ENCODE data around the gene ITPR1.
"Not testable (repeated sequence)": the region's sequence is repeated elsewhere in the genome, so short reads cannot be mapped to it uniquely, and the experiment has no call there.

Gene ITPR1

GRCh38 chr3:4574426-4574965, 81.3 kb downstream of the ITPR1 start:
- no peak for DNase-seq

DNA sequence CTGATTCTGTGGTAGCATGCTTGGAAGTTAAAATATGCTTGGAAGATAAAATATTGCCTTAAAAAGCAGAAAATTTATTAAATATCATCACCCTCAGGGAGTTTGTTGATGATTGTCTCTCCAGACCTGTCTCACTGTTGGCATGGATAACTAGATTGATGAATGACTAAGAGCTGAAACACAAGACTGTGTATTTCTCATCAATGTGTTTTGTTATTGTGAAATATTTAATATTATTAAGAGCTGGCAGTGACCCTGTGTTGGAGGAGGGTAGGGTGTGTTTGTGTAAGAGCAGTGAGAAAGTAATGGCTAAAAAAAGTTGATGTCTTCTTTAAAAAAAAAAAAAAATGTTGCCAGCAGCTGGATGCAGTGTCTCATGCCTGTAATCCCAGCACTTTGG, 82.2 kb downstream of the ITPR1 start:
- DNase-seq, result no peak

GRCh38 chr3:4577721-4578120, 84.6 kb downstream of the ITPR1 start:
- no peak for DNase-seq

GRCh38 chr3:4580346-4581123, 87.4 kb downstream of the ITPR1 start:
- no peak for DNase-seq

DNA sequence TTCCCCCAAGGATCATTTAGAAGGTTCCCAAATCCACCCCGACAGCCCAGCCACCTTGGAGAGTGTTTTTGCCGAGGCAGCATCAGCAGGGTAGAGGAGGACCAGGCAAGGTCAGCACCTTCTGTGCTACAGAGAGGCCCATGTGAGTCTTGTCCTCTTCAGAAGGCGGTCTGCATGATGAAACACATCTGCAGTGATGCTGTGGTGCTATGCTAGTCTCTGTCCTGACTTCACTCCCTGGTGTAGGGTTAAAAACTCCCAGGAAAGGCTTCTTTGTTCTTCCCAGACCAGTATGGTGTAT, 87.9 kb downstream of the ITPR1 start:
- DNase-seq, result no peak

GRCh38 chr3:4581498-4581897, 88.3 kb downstream of the ITPR1 start:
- DNase-seq, result no peak

- DNase-seq, result no peak
Observed at GRCh38 chr3:4581920-4582611, 88.9 kb downstream of the ITPR1 start.

DNA sequence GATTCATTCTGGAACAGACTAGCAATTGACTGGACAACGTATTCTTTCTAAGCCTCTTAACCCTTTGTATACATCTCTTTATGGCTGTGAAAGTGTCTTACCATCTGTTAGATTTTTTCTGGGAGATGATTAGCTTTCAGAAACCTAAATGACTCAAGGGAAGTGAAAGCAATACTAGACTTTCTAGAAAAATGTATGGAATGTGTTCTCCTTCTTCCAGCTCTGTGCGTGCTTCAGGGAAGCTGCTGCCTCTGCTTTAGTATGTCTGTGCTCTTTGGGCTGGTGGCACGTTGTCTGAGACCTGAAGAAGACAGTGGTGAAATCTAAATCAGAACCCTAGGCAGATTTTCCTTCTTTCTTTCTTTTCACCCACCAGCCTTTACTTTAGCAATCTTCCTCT, 89.5 kb downstream of the ITPR1 start:
- DNase-seq, result no peak

DNA sequence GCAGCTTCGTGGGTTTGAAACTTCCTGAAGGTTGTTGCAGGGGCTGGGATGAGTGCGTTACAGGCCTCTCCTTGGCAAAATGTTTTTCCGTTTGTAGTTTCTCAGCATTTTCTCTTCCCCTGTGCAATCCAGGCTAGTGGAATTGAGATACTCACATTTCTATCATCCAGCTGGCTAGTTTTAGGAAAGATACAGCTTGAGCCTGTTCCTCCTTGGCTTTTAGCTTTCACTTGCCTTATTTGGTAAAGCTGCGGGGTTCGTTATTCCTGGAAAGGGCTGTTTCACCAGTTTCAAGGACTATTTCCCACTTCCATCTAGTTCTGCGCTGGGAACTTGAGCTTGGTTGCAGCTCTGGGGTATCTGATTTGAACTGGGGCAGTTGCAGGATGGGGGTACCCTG, 90.3 kb downstream of the ITPR1 start:
- DNase-seq, result no peak

DNA sequence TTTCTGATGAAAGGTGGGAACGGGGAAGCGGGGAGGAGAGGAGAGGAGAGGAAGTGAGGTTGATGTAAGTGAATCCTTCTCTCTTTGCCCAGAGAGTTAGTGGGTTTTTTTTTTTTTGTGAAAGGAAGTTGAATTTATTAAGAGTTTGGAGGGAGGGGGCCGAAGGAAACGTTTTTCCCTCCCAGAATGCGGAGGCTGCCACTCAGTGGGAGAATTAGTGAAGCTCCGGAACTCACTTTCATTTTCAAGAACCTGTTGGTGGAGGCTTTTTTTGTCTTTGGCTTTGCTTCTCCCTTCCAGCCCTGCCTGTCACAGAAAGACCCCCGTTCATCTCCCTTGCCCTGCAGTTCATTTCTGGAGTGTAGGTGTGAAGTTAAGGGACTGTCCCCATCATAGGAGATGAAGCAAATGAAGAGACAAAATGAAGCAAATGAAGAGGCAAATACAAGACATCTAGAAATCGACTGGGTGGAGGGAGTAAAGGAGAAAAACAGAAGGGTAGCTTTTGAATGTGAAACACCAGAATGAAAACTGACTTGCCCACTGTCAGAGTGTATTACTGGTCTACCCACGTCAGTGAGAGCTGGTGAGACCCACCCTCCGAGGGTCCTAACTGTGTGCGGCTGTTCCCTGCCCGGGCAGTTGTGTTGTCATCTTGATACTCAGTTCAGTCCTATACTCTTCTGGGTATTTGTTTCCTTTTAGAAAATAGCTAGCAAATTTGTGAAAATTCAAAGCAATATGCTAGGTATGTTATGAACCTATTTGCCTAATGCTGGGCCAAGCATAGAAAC, 91.5 kb downstream of the ITPR1 start:
- no peak for DNase-seq

- DNase-seq, result no peak
Observed at GRCh38 chr3:4586381-4586780, 93.2 kb downstream of the ITPR1 start.

- no peak for DNase-seq
Observed at GRCh38 chr3:4587061-4587837, 94.1 kb downstream of the ITPR1 start.

DNA sequence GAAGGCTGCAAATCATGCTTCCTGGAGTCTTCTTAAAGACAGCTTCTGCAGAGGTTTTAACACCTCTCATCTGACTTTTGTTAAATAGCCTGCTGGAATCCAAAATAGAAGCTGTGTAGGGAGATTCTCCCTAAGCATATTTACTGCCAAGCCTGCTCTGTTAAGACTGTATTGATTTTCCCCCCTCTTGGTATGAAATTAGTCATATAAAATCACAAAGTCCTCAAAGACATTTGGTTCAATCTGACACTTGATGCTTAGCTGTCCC, 94.6 kb downstream of the ITPR1 start:
- DNase-seq, result no peak

DNA sequence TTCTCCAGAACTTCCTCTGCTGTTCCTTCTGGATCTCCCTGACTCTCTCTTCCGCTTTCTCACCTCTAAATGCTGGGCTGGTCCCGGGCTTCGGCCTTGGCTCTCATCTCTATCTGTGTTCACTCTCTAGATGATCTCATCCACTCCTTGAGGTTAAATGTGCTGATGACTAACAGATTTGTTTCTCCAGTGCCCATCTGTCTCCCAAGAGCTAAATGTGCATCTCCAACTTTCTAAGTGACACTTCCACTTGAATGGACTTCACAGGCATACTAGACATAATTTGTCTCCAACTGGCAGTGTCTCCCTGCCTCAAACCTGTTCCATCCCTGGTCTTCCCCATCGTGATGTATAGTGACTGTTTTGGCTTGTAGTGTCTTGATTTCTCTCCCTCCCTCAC, 95.3 kb downstream of the ITPR1 start:
- DNase-seq, result no peak

DNA sequence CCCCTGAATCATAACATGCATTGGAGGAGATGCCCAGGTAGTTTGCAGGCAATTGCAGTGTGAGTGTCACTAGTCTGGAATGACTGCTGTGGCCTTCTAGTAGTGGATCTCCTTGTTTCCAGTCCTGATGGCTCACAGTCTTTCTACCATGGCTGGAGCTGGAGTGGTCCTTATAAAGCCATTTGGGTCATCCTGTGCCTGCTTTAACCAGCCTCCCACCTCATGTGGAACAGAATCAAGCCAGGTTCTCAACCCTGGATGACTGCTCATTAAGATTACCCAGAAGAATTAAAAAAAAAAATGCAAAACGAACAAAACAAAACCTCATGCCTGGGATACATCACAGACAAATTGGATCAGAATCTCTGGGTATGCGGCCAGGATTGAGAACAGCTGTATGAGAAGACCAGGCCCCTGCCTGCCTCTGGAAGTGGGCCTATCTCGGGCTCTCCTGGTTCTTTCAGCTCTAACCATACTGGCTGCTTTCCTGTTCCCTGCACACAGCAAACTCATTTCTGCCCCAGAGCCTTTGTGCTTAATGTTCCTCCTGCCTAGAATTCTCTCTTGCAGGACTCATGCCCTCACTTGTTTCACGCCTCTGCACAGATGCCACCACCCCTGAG, 96.4 kb downstream of the ITPR1 start:
- DNase-seq, result no peak

DNA sequence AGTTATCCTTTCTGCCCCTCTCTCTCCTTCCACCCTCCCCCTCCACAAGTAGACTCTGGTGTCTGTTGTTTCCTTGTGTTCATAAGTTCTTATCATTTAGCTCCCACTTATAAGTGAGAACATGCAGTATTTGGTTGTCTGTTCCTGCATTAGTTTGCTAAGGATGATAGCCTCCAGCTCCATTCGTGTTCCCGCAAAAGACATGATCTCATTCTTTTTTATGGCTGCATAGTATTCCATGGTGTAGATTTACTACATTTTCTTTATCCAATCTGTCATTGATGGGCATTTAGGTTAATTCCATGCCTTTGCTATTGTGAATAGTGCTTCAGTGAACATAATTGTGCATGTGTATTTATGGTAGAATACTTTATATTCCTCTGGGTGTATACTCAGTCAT, 97.7 kb downstream of the ITPR1 start:
- DNase-seq, result not testable (repeated sequence)

DNA sequence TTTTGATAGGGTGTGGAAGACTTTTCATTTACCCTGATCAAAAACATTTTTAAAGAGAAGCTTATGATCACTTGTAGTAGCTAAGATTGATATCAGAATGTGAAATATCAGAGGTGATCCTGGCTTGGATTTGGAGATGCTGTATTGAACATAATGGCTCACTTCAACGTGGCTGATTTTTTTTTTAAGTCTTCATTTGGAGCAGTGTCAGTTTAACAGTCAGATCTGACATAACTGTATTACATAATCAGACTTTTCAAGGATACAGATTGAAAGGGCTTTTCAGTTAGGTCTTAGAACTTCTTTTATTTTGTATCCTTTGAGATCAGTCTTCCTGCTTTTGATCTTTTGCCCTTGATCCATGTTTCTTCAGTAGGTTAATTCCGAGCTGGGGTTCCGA, 98.5 kb downstream of the ITPR1 start:
- DNase-seq, result no peak

- DNase-seq, result no peak
Observed at GRCh38 chr3:4593014-4593413, 99.9 kb downstream of the ITPR1 start.

- DNase-seq, result no peak
Observed at GRCh38 chr3:4595710-4596113, 102.6 kb downstream of the ITPR1 start.

DNA sequence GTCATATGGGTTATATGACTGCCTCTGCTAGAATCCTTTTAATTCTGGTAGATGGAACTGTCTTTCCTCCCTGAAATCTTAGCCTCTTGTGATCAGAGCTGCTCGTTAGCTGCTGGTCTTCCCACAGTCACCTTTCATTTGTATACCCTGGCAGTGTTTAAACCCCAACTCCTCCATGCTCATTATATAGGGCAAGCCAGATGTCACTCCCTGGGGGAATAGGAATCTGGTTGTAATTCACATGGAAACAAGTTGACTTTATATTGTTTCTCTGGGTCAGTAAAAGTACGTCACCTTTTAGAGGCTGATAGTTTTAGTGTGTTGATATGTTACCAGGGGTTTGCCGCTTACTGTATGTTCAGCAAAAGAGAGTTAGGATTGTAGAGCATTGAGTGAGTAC, 103.5 kb downstream of the ITPR1 start:
- no peak for DNase-seq

DNA sequence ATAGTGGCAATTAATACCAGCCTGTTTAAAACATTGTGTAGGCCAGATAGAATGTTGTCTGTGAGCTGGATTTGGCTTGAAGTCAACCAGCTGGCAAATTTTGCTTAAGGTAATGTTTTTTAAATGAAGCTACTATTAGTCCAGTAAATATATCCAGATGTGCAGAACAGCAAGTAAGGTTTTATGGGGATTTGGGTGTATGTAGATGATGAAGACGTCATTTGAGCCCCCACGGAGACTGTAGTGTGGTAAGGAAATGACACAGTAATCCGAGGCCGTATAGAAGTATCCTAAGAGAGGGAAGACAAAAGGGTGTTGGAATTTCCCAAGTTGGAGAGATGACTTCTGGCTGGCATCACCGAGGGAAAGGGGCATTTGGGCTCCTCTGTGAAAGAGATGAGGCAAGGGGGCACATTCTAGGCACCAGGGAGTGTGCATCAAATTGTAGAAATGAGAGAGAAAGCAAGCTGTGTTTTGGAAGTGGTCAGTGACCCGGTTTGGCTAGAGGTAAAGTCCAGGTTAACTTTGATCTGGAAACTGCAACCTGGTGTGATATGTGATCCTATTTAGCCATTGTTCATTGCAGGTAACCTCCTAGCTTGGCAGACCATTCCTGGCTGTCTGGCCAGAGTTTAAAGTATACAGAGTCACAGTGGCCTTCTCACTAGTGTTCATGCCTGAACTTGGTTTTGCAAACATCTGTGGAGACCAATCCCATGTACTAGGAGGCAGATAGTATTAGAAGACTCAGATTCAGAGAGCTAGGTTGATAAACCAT, 104.2 kb downstream of the ITPR1 start:
- no peak for DNase-seq

GRCh38 chr3:4598232-4598631, 105.1 kb downstream of the ITPR1 start:
- DNase-seq, result not testable (repeated sequence)

All from NCI-H2171 treated with DMSO at 0.1 percent for 48 hours (cell line).